IPS-NIHi7 (cell line): ENCODE measurements around the gene PYGL.
A peak's percentile ranks its signal among the peaks of the same experiment; 100 is the strongest.

Experiments
- DNase-seq: peaks from one replicate; pipeline ENCODE4 v3.0.0; 2012; ENCODE audit warnings: mixed read lengths; ENCODE audit errors: extremely low spot score

Gene PYGL

DNA sequence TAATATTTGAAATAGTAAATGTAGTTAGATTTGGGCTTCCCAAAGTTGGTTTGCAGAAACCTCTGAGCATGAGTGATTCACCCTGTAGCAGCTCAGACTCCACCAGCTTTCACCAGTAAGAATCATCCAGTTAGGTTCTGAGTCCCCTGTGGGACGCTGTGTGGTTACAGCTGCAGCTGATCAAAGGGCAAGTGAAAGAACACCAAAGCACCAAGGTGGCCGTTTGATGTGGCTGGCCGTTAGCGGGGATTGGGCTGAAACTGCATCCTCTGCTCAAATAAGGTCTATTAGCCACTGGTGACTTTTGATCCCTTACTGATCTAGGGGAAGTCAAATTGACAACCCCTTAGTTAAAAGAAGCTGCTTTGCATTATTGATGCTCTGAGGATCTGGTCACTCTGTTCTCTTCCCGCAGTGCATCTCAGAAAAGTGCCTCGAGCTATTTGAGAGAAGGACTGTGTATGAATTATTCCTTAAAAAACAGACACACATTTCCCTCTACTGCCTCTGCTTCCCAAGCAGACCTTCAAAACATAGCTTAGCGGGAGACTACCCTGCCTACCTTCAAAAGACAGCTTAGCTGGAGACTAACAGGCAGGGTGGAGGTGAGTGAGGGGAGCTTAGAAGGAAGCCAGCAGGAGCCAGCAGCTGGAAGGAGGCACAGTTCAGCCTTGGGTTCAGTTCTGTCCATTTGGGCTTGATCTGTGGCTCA is 68.8 kb downstream of the PYGL start:
- DNase-seq: no peak

DNA sequence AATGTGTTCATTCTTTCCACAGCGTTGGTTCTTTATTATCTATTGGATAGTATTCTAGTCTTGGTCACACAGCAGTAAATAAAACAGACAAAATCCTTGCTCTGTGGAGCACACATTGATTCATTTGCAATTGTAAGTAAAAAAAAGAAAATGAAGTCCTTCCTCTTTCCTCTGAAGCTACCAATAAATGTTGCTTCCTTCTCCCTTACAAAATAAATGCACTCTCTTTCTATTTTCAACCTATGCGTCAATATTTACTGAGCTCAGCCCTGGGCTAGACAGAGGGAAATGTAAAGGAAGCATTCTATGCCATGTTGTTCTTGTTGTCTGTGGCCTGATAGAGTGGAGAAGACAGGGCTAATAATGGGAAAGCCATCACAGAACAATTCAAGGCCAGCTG is 69.5 kb downstream of the PYGL start:
- DNase-seq: no peak

- DNase-seq: peak; percentile 36
Observed at GRCh38 chr14:50871914-50872732, 72.2 kb downstream of the PYGL start, which contains the start of gene ABHD12B. TSS of gene ABHD12B (plus strand) at chr14:50872053. CDS start at chr14:50872175, 122 bp downstream.

GRCh38 chr14:50871228-50871627 is 73.1 kb downstream of the PYGL start:
- no peak for DNase-seq

DNA sequence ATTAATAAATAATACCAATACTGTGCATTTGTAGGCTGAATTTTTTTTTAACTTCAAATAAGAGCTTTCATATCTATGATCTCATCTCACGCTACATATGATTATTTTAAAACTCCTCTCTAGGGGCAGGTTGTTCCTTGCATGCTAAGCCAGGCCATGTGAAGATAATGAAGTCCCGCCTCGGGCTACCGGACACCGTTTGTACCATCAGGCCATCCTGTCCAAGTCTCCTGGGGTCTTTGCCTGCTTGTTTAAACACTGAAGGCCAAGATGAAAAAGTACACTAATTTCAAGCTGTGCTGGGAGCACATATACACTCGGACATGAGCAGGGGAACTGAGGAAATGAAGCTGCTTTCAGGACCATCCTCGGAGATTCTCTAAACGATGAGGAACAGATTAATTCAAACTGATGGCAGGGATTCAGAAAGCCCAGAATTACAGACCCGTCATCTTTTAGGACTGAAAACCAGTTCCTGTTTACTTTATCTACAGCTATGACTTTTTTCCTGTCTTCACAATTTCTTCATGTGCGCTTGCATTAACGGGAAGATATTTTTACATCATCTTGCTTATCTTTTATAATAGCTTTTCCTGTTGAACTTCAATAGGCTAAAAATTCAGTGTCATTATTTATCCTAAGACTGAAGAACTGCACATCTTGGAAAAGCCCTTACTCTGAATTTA is 78.7 kb downstream of the PYGL start:
- DNase-seq: no peak

DNA sequence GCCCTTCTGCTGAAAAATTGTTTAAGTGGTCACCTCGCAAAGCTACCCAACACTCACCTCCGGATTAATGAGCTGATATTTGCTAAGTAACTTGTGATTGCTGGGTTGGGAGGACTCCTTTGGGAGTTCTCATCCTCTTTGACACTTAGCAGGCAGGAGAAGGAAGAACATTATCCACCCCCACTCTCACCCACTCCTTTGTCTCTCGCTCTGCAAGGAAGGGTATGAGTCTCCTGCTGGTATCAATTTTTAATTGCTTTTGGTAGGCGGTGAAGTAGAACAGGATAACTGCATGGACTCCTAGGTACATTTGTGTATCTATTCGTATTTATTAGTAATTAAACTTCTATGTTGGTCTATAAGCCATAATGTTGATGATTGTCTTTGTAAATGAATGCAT is 79.3 kb downstream of the PYGL start:
- DNase-seq: no peak

GRCh38 chr14:50864237-50864636 is 80.0 kb downstream of the PYGL start:
- DNase-seq: no peak

GRCh38 chr14:50862036-50862570 is 82.2 kb downstream of the PYGL start:
- DNase-seq: no peak

- peak; percentile 85 for DNase-seq
Observed at GRCh38 chr14:50860478-50861086, 83.7 kb downstream of the PYGL start.

DNA sequence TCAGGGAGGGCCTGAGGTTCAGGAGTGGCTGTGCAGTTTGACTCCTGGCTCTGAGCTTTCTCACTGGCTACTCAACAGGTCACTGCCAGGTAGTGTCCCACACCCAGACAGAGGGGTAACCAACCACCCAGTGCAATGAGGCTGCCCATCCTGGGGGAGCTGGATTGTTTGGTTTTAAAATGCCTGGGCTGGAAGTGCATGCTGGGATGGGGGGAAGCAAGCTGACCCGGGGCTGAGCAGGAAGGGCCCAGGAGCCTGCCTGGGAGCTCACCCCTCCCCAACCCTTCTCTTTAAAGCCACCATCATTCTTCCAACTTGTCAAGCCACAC is 85.0 kb downstream of the PYGL start:
- DNase-seq: no peak

- DNase-seq: no peak
Observed at GRCh38 chr14:50856660-50857059, 87.6 kb downstream of the PYGL start.

- DNase-seq: no peak
Observed at GRCh38 chr14:50855558-50855957, 88.7 kb downstream of the PYGL start.
